Activated CD8-positive, alpha-beta memory T cell treated with anti-CD3 and anti-CD28 coated beads for 1 hour (primary cell): Measurements from ENCODE around the gene EMILIN1.

Experiments used
- DNase-seq, 2 donors: peaks; one replicate each; pipeline ENCODE4 v3.0.0-alpha.2; 2020; ENCODE audit warnings: low read depth in 1 of 2; ENCODE audit errors: extremely low read depth in 1 of 2

EMILIN1 gene

GRCh38 chr2:27079233-27080139 lies 1.1 kb downstream of the EMILIN1 start:
- no peak for DNase-seq

- no peak for DNase-seq
These were observed 1.7 kb downstream of the EMILIN1 start for GRCh38 chr2:27080140-27080469.

GRCh38 chr2:27080603-27080936 lies 2.2 kb downstream of the EMILIN1 start:
- no peak for DNase-seq

GRCh38 chr2:27081984-27082772 lies 3.8 kb downstream of the EMILIN1 start:
- no peak for DNase-seq

- no peak for DNase-seq
These were observed 4.5 kb downstream of the EMILIN1 start for GRCh38 chr2:27082773-27083409.

GRCh38 chr2:27083410-27084296 lies 5.2 kb downstream of the EMILIN1 start:
- DNase-seq, result no peak

- no peak for DNase-seq
These were observed 6.1 kb downstream of the EMILIN1 start for GRCh38 chr2:27084297-27085061.

GRCh38 chr2:27085062-27085672 lies 6.8 kb downstream of the EMILIN1 start:
- DNase-seq, result no peak

GRCh38 chr2:27085673-27086089 lies 7.3 kb downstream of the EMILIN1 start:
- no peak for DNase-seq

- peak; percentile 89 to 97 for DNase-seq
These were observed 7.8 kb downstream of the EMILIN1 start for GRCh38 chr2:27086090-27086723.

GRCh38 chr2:27086724-27087593 lies 8.5 kb downstream of the EMILIN1 start, which contains the start of gene KHK:
TSS of gene KHK (plus strand) at chr2:27086772. CDS start at chr2:27087260, 488 bp downstream.
- no peak for DNase-seq

- no peak for DNase-seq
These were observed 9.5 kb downstream of the EMILIN1 start for GRCh38 chr2:27087823-27088410.

- no peak for DNase-seq
These were observed 10.2 kb downstream of the EMILIN1 start for GRCh38 chr2:27088634-27089033.

- DNase-seq, result no peak
These were observed 10.9 kb downstream of the EMILIN1 start for GRCh38 chr2:27089111-27089954.

GRCh38 chr2:27091746-27092695 lies 13.6 kb downstream of the EMILIN1 start:
- no peak for DNase-seq
